SK-N-SH treated with all-trans-retinoic acid at 6 μM for 48 hours (cell line): ENCODE results near the gene SLC35F3.

Experiments
- ATAC-seq: fragments of 200-7000 bp; cut with Tn5 transposase; 3 replicates; pipeline ENCODE4 v1.9.1; 2020; ENCODE audit warnings: mild to moderate bottlenecking, moderate library complexity
- ARNTL ChIP-seq: fragments of 450-650 bp; formaldehyde crosslinking; IDR thresholded peaks from 2 replicates; pipeline ENCODE4 v1.5.0; 2020; ENCODE audit warnings: low read depth, mild to moderate bottlenecking, moderate library complexity, borderline replicate concordance
- BACH2 ChIP-seq: fragments of 250-450 bp; sonication (Bioruptor Pico); IDR thresholded peaks from 2 replicates; pipeline ENCODE4 v1.9.0; 2021; ENCODE audit warnings: mild to moderate bottlenecking, borderline replicate concordance
- CSDC2 ChIP-seq: fragments of 250-450 bp; sonication (Bioruptor Pico); IDR thresholded peaks from 2 replicates; pipeline ENCODE4 v1.5.0; 2020; ENCODE audit warnings: mild to moderate bottlenecking, moderate library complexity
- ESRRG ChIP-seq: fragments of 250-450 bp; sonication (Bioruptor Pico); IDR thresholded peaks from 2 replicates; pipeline ENCODE4 v1.6.1; 2021; ENCODE audit warnings: mild to moderate bottlenecking
- GLIS3 ChIP-seq: fragments of 250-450 bp; sonication (Bioruptor Pico); IDR thresholded peaks from 2 replicates; pipeline ENCODE4 v1.5.0; 2020; ENCODE audit warnings: mild to moderate bottlenecking, moderate library complexity
- ISL1 ChIP-seq: fragments of 250-450 bp; sonication (Bioruptor Pico); IDR thresholded peaks from 2 replicates; pipeline ENCODE4 v2.1.2; 2022; ENCODE audit warnings: mild to moderate bottlenecking, moderate library complexity
- OSR1 ChIP-seq: fragments of 250-450 bp; sonication (Bioruptor Pico); IDR thresholded peaks from 2 replicates; pipeline ENCODE4 v1.8.0; 2022; ENCODE audit warnings: moderate library complexity, mild to moderate bottlenecking, inconsistent platforms
- PPARA ChIP-seq: fragments of 250-450 bp; sonication (Bioruptor Pico); IDR thresholded peaks from 2 replicates; pipeline ENCODE4 v1.5.0; 2020; ENCODE audit warnings: mild to moderate bottlenecking, borderline replicate concordance
- RARB ChIP-seq: fragments of 250-450 bp; sonication (Bioruptor Pico); IDR thresholded peaks from 2 replicates; pipeline ENCODE4 v1.8.0; 2021; ENCODE audit warnings: mild to moderate bottlenecking, moderate library complexity
- SNAI2 ChIP-seq: fragments of 250-450 bp; sonication (Bioruptor Pico); IDR thresholded peaks from 2 replicates; pipeline ENCODE4 v1.5.0; 2020; ENCODE audit warnings: mild to moderate bottlenecking, moderate library complexity
- TCF4 ChIP-seq: fragments of 250-450 bp; sonication (Bioruptor Pico); IDR thresholded peaks from 2 replicates; pipeline ENCODE4 v1.8.0; 2021; ENCODE audit warnings: mild to moderate bottlenecking, moderate library complexity, borderline replicate concordance
- TOX ChIP-seq: fragments of 250-450 bp; sonication (Bioruptor Pico); IDR thresholded peaks from 2 replicates; pipeline ENCODE4 v1.8.0; 2021; ENCODE audit warnings: mild to moderate bottlenecking, moderate library complexity, borderline replicate concordance
- ZC3H10 ChIP-seq: fragments of 250-450 bp; sonication (Bioruptor Pico); IDR thresholded peaks from 2 replicates; pipeline ENCODE4 v1.5.1; 2021; ENCODE audit warnings: mild to moderate bottlenecking, moderate library complexity
- ZFP3 ChIP-seq: fragments of 250-450 bp; sonication (Bioruptor Pico); IDR thresholded peaks from 2 replicates; pipeline ENCODE4 v1.5.0; 2020; ENCODE audit warnings: mild to moderate bottlenecking, moderate library complexity
- ZFP30 ChIP-seq: fragments of 450-650 bp; formaldehyde crosslinking; IDR thresholded peaks from 2 replicates; pipeline ENCODE4 v1.5.0; 2022; ENCODE audit warnings: mild to moderate bottlenecking, moderate library complexity
- ZNF565 ChIP-seq: fragments of 450-650 bp; formaldehyde crosslinking; conservative IDR thresholded peaks from 2 replicates; pipeline ENCODE4 v1.5.0; 2020; ENCODE audit warnings: low read depth, mild to moderate bottlenecking, moderate library complexity
- ZNF70 ChIP-seq: fragments of 450-650 bp; formaldehyde crosslinking; IDR thresholded peaks from 2 replicates; pipeline ENCODE4 v1.5.0; 2020; ENCODE audit warnings: mild to moderate bottlenecking, moderate library complexity
- ZNF8 ChIP-seq: fragments of 450-650 bp; formaldehyde crosslinking; IDR thresholded peaks from 2 replicates; pipeline ENCODE4 v1.5.0; 2020; ENCODE audit warnings: mild to moderate bottlenecking, moderate library complexity
- TF ChIP-seq, protein P1 (sequence below): fragments of 250-450 bp; sonication (Bioruptor Pico); IDR thresholded peaks from 2 replicates; pipeline ENCODE4 v1.8.0; 2021; ENCODE audit warnings: low read depth, mild to moderate bottlenecking, moderate library complexity, borderline replicate concordance
- TF ChIP-seq, protein P2 (sequence below): fragments of 250-450 bp; sonication (Bioruptor Pico); IDR thresholded peaks from 2 replicates; pipeline ENCODE4 v1.5.1; 2021; ENCODE audit warnings: mild to moderate bottlenecking, moderate library complexity
- TF ChIP-seq, protein P3 (sequence below): fragments of 250-450 bp; sonication (Bioruptor Pico); IDR thresholded peaks from 2 replicates; pipeline ENCODE4 v1.8.0; 2020; ENCODE audit warnings: mild to moderate bottlenecking, moderate library complexity, borderline replicate concordance
- TF ChIP-seq, protein P4 (sequence below): fragments of 250-450 bp; sonication (Bioruptor Pico); IDR thresholded peaks from 2 replicates; pipeline ENCODE4 v1.5.0; 2020; ENCODE audit warnings: mild to moderate bottlenecking, moderate library complexity

SLC35F3 gene

DNA sequence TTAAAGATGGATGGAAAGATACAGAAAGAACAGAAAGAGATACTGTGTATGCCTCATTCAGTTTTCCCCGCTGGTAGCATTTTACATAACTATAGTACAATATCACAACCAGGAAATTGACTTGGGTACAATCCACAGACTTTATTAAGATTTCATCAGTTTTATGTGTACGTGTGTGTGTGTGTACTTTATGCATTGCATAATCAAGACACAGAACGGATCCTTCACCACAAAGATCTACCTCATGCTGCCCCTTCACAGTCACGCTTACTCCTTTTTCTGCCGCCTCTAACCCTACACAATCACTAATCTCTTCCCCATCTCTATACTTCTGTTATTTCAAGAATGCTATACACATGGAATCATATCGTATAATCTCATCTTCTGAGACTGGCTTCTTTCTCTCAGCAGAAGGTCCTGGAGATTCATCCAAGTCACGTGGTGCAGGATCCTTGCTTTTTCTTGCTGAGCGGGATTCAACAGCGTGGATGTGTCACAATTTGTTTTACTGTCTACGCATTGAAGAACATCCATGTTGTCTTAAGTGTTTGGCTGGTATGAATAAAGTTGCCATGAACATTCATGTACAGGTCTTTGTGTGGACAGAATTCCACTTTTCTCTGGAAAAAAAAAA lies 76.7 kb downstream of the SLC35F3 start:
- no peak for TF ChIP-seq SNAI2 (CRISPR knock-in tag)
- no peak for TF ChIP-seq ESRRG (CRISPR knock-in tag)
- TF ChIP-seq ZFP3 = no peak
- no peak for TF ChIP-seq OSR1 (CRISPR knock-in tag)
- no peak for TF ChIP-seq TCF4 (CRISPR knock-in tag)
- TF ChIP-seq, protein P1, sequence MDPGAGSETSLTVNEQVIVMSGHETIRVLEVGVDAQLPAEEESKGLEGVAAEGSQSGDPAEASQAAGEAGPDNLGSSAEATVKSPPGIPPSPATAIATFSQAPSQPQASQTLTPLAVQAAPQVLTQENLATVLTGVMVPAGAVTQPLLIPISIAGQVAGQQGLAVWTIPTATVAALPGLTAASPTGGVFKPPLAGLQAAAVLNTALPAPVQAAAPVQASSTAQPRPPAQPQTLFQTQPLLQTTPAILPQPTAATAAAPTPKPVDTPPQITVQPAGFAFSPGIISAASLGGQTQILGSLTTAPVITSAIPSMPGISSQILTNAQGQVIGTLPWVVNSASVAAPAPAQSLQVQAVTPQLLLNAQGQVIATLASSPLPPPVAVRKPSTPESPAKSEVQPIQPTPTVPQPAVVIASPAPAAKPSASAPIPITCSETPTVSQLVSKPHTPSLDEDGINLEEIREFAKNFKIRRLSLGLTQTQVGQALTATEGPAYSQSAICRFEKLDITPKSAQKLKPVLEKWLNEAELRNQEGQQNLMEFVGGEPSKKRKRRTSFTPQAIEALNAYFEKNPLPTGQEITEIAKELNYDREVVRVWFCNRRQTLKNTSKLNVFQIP (CRISPR knock-in tag) = no peak
- TF ChIP-seq PPARA = no peak
- TF ChIP-seq, all 23 proteins: peak for 0
- ATAC-seq = no peak

DNA sequence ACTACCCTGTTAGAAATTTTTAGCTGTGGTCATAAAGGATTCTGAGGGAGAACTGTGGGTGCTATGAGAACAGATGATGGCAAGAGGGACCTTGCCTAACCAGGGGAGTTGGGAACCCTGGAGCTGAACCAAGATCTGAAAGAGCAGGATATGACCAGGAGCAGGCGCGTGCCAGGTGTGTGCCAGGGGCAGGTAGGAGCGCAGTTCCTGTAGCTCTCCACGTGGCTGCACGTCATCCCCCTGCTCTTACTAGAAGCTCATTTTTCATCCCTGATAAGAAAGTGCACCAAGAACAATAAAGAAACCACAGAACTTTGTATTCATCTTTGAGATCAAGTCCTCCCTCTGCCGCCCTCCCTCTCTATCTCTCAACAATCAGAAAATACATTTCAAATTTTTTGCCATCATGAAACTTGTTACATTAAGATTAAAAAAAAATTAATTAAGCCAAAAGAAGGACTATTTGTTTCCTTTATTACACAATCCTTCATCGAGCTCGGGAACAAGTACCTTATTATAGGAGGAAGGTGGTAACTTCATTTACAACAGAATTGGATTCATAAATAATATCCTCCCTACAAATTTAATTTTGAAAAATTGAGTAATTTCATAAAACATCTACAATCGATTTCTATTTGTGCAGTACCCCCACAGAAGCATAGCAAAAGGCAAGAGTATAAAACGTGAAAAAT lies 78.5 kb downstream of the SLC35F3 start:
- no peak for ATAC-seq
- TF ChIP-seq, protein P2, sequence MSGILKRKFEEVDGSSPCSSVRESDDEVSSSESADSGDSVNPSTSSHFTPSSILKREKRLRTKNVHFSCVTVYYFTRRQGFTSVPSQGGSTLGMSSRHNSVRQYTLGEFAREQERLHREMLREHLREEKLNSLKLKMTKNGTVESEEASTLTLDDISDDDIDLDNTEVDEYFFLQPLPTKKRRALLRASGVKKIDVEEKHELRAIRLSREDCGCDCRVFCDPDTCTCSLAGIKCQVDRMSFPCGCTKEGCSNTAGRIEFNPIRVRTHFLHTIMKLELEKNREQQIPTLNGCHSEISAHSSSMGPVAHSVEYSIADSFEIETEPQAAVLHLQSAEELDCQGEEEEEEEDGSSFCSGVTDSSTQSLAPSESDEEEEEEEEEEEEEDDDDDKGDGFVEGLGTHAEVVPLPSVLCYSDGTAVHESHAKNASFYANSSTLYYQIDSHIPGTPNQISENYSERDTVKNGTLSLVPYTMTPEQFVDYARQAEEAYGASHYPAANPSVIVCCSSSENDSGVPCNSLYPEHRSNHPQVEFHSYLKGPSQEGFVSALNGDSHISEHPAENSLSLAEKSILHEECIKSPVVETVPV (CRISPR knock-in tag) = no peak
- TF ChIP-seq ZNF8 (no peak), ZC3H10 (CRISPR knock-in tag) (no peak), GLIS3 (CRISPR knock-in tag) (no peak), SNAI2 (CRISPR knock-in tag) (no peak), RARB (CRISPR knock-in tag) (no peak), OSR1 (CRISPR knock-in tag) (no peak), ZFP30 (CRISPR knock-in tag) (no peak), ZNF70 (CRISPR knock-in tag) (no peak), TCF4 (CRISPR knock-in tag) (no peak), ARNTL (CRISPR knock-in tag) (no peak), BACH2 (CRISPR knock-in tag) (no peak), TOX (CRISPR knock-in tag) (no peak), CSDC2 (CRISPR knock-in tag) (no peak), PPARA (no peak)
- TF ChIP-seq, protein P3, sequence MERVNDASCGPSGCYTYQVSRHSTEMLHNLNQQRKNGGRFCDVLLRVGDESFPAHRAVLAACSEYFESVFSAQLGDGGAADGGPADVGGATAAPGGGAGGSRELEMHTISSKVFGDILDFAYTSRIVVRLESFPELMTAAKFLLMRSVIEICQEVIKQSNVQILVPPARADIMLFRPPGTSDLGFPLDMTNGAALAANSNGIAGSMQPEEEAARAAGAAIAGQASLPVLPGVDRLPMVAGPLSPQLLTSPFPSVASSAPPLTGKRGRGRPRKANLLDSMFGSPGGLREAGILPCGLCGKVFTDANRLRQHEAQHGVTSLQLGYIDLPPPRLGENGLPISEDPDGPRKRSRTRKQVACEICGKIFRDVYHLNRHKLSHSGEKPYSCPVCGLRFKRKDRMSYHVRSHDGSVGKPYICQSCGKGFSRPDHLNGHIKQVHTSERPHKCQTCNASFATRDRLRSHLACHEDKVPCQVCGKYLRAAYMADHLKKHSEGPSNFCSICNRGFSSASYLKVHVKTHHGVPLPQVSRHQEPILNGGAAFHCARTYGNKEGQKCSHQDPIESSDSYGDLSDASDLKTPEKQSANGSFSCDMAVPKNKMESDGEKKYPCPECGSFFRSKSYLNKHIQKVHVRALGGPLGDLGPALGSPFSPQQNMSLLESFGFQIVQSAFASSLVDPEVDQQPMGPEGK (CRISPR knock-in tag) = no peak

DNA sequence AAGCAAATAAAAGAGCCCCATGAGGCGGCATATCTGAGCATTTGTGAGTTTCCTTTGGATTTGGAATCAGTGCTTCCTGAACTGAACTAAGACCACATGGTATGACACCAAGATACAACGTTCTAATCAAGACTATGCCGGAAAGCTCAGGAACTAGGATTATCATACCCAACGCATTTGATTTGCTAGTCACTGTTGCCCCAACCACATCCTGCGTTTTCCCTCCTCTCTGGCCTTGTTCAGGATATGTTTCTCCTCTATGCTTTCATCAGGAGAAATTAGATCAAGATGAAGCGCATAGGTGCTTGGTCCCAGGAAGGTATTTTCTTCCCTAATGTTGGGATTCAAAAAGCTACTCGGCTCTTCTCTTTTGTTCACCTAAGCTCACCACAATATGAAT lies 79.3 kb downstream of the SLC35F3 start:
- no peak for ATAC-seq
- TF ChIP-seq, protein P4, sequence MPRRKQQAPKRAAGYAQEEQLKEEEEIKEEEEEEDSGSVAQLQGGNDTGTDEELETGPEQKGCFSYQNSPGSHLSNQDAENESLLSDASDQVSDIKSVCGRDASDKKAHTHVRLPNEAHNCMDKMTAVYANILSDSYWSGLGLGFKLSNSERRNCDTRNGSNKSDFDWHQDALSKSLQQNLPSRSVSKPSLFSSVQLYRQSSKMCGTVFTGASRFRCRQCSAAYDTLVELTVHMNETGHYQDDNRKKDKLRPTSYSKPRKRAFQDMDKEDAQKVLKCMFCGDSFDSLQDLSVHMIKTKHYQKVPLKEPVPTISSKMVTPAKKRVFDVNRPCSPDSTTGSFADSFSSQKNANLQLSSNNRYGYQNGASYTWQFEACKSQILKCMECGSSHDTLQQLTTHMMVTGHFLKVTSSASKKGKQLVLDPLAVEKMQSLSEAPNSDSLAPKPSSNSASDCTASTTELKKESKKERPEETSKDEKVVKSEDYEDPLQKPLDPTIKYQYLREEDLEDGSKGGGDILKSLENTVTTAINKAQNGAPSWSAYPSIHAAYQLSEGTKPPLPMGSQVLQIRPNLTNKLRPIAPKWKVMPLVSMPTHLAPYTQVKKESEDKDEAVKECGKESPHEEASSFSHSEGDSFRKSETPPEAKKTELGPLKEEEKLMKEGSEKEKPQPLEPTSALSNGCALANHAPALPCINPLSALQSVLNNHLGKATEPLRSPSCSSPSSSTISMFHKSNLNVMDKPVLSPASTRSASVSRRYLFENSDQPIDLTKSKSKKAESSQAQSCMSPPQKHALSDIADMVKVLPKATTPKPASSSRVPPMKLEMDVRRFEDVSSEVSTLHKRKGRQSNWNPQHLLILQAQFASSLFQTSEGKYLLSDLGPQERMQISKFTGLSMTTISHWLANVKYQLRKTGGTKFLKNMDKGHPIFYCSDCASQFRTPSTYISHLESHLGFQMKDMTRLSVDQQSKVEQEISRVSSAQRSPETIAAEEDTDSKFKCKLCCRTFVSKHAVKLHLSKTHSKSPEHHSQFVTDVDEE (CRISPR knock-in tag) = no peak
- TF ChIP-seq CSDC2 (CRISPR knock-in tag) (no peak), ISL1 (no peak), SNAI2 (CRISPR knock-in tag) (no peak), TOX (CRISPR knock-in tag) (no peak), TCF4 (CRISPR knock-in tag) (no peak), ZNF565 (CRISPR knock-in tag) (no peak), OSR1 (CRISPR knock-in tag) (no peak)
- TF ChIP-seq, protein P3 (CRISPR knock-in tag) = no peak
- TF ChIP-seq, protein P2 (CRISPR knock-in tag) = no peak
